Liver (tissue), 3 donors: Measurements from ENCODE around the gene CACNA1C.

ENCODE experiments used
- CTCF ChIP-seq: fragments of 150-350 bp; IDR thresholded peaks from 2 replicates; pipeline ENCODE4 v1.5.1; 2017; ENCODE audit warnings: improper control_type of control experiment, low read depth, low read length; ENCODE audit not compliant: missing input control
- EGR1 ChIP-seq, 2 donors: IDR thresholded peaks; 2 replicates each; pipeline ENCODE4 v1.6.1; 2016 to 2018; ENCODE audit warnings: antibody characterized with exemption in 2 of 2, low read depth in 2 of 2
- MAX ChIP-seq: IDR thresholded peaks from 2 replicates; pipeline ENCODE4 v1.6.1; 2016; ENCODE audit warnings: antibody characterized with exemption
- RAD21 ChIP-seq, 2 donors: IDR thresholded peaks; 2 replicates each; pipeline ENCODE4 v1.6.1; 2016; ENCODE audit warnings: antibody characterized with exemption in 2 of 2, mild to moderate bottlenecking in 2 of 2
- REST ChIP-seq: IDR thresholded peaks from 2 replicates; pipeline ENCODE4 v1.6.1; 2016; ENCODE audit warnings: antibody characterized with exemption, mild to moderate bottlenecking
- RXRA ChIP-seq, 2 donors: IDR thresholded peaks; 2 replicates each; pipeline ENCODE4 v1.6.1; 2017 to 2018; ENCODE audit warnings: antibody characterized with exemption in 2 of 2, mild to moderate bottlenecking in 1 of 2
- TAF1 ChIP-seq: conservative IDR thresholded peaks from 2 replicates; pipeline ENCODE4 v1.6.1; 2016; ENCODE audit warnings: antibody characterized with exemption, mild to moderate bottlenecking
- ZBTB33 ChIP-seq: IDR thresholded peaks from 2 replicates; pipeline ENCODE4 v1.6.1; 2016; ENCODE audit warnings: antibody characterized with exemption
- donor health status: healthy.
- donor health status: healthy.

GRCh38 chr12:2140858-2141519 lies 88.2 kb downstream of the CACNA1C start:
- no peak for TF ChIP-seq EGR1 (IDR thresholded peaks at IDR 0.05; ENCODE audit: low read depth in 2 of 2)
- TF ChIP-seq RAD21 (IDR thresholded peaks at IDR 0.05) = no peak
- no peak for TF ChIP-seq CTCF
- TF ChIP-seq RXRA (IDR thresholded peaks at IDR 0.05) = no peak
- no peak for TF ChIP-seq MAX
- no peak for TF ChIP-seq REST
- TF ChIP-seq TAF1 = no peak
- TF ChIP-seq ZBTB33 = no peak
